Breast epithelium (tissue), 4 donors: ENCODE results near the gene OGFOD1. TPM values are rescaled to one million over a fixed set of nuclear protein-coding genes. Genes with fewer than 3 reads are reported as not detected.

Source experiments
- DNase-seq, 2 donors: peaks; one replicate each; pipeline ENCODE4 v3.0.0-alpha.2; 2019; ENCODE audit warnings: low spot score in 2 of 2
- H3K27ac ChIP-seq, 2 donors: fragments of 200-600 bp; sonication (generic) in 1 of 2; one replicate each; pipeline ENCODE4 v1.5.1; 2016 to 2019; ENCODE audit warnings: mild to moderate bottlenecking in 1 of 2
- H3K27me3 ChIP-seq, 2 donors: fragments of 200-600 bp; sonication (generic) in 1 of 2; one replicate each; pipeline versions ENCODE4 v1.5.1 to v1.6.0; 2017 to 2019; ENCODE audit warnings: control low read depth in 1 of 2, mild to moderate bottlenecking in 1 of 2
- H3K36me3 ChIP-seq: fragments of 200-600 bp; one replicate; pipeline ENCODE4 v1.5.1; 2019
- H3K4me1 ChIP-seq, 2 donors: fragments of 200-600 bp; sonication (generic); one replicate each; pipeline ENCODE4 v1.5.1; 2016 to 2019; ENCODE audit warnings: control low read depth in 1 of 2
- H3K4me3 ChIP-seq, 3 donors: fragments of 200-600 bp; sonication (generic); 1 replicate in 2 of 3; 2 replicates in 1 of 3; pipeline ENCODE4 v1.5.1; 2016 to 2019; ENCODE audit warnings: mild to moderate bottlenecking in 3 of 3, moderate library complexity in 2 of 3
- H3K9me3 ChIP-seq, 2 donors: fragments of 200-600 bp; sonication (generic) in 1 of 2; one replicate each; pipeline ENCODE4 v1.5.1; 2016 to 2019; ENCODE audit warnings: control low read depth in 1 of 2
- CTCF ChIP-seq, 3 donors: fragments of 450-650 bp; IDR thresholded peaks; one replicate each; pipeline ENCODE4 v1.5.1; 2016 to 2017; ENCODE audit warnings: antibody characterized with exemption in 3 of 3, mild to moderate bottlenecking in 3 of 3, moderate library complexity in 3 of 3
- POLR2A ChIP-seq: fragments of 450-650 bp; IDR thresholded peaks from one replicate; pipeline ENCODE4 v1.6.1; 2016; ENCODE audit warnings: antibody characterized with exemption, mild to moderate bottlenecking, moderate library complexity
- POLR2AphosphoS5 ChIP-seq, 3 donors: sonication (generic); formaldehyde crosslinking; IDR thresholded peaks; one replicate each; pipeline ENCODE4 v1.6.1; 2017; ENCODE audit warnings: antibody characterized with exemption in 3 of 3
- intact Hi-C: fragments of 100-400 bp; cut with DNase I; formaldehyde crosslinking; loops from one replicate; pipeline ENCODE4 v1.15.1; 2023; ENCODE audit warnings: low total_unique reads
- total RNA-seq, 3 donors: library from RNA; depleted of rRNA; stranded (reverse); fragments of >200 nt; gene quantifications; one replicate each; pipeline ENCODE4 v1.1.0, GENCODE V29; 2016

Gene OGFOD1
- total RNA-seq, 3 donors from 2014 or later, result 21.4 to 36.3 (median 25.2) TPM

- H3K4me1 ChIP-seq, result no peaks in the 10 kb centered on the region
- no peak for DNase-seq
- H3K9me3 ChIP-seq, result no peaks in the 10 kb centered on the region
- no peaks in the 10 kb centered on the region for H3K27me3 ChIP-seq
- no peak overlapping the region for H3K4me3 ChIP-seq
- no peaks in the 10 kb centered on the region for H3K36me3 ChIP-seq
- TF ChIP-seq POLR2AphosphoS5 (IDR thresholded peaks at IDR 0.05) (no peak), POLR2A (no peak), CTCF (IDR thresholded peaks at IDR 0.05) (no peak)
- intact Hi-C loops, result no loop called here
- no peak overlapping the region for H3K27ac ChIP-seq
Observed at GRCh38 chr16:56512025-56512424, 60.7 kb downstream of the OGFOD1 start.

DNA sequence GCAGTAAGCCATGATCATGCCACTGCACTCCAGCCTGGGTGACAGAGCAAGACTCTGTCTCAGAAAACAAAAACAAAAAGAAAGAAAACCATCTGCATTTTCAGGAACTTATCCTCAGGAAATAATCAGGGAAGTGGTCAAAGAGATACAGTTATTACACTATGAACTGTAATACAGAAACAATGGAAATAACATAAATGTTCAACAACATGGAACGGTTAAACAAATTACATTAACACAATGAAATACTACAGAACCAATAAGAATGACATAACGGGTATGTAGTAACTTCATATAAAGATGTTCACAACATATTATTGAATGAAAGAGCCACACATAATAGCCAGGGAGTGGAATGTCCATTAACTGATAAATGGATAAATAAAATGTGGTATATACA lies 61.7 kb downstream of the OGFOD1 start:
- intact Hi-C loops, result no loop called here
- peaks cover 0 to under 1% of the 10 kb centered on the region in 2 donors for H3K4me1 ChIP-seq
- no peak overlapping the region for H3K27ac ChIP-seq

GRCh38 chr16:56513972-56514371 lies 62.6 kb downstream of the OGFOD1 start:
- H3K27me3 ChIP-seq, result no peaks in the 10 kb centered on the region
- peaks cover 0 to 10% of the 10 kb centered on the region in 2 donors for H3K4me1 ChIP-seq
- no peak overlapping the region for H3K27ac ChIP-seq
- H3K4me3 ChIP-seq, result no peak overlapping the region
- H3K36me3 ChIP-seq, result no peaks in the 10 kb centered on the region
- intact Hi-C loops, result no loop called here
- H3K9me3 ChIP-seq, result no peaks in the 10 kb centered on the region
- TF ChIP-seq CTCF (IDR thresholded peaks at IDR 0.05) (peak in 2 of 3 donors; percentile 44 to 55), POLR2AphosphoS5 (IDR thresholded peaks at IDR 0.05) (no peak), POLR2A (no peak)
- peak in 1 of 2 donors; percentile 59 for DNase-seq

More for the DNA sequence above, 61.7 kb downstream of the OGFOD1 start:
- DNase-seq, result no peak
- no peak overlapping the region for H3K4me3 ChIP-seq
- TF ChIP-seq POLR2AphosphoS5 (IDR thresholded peaks at IDR 0.05), result no peak
- TF ChIP-seq POLR2A, result no peak
- no peak for TF ChIP-seq CTCF (IDR thresholded peaks at IDR 0.05)
- no peaks in the 10 kb centered on the region for H3K27me3 ChIP-seq
- H3K36me3 ChIP-seq, result no peaks in the 10 kb centered on the region
- H3K9me3 ChIP-seq, result no peaks in the 10 kb centered on the region

DNA sequence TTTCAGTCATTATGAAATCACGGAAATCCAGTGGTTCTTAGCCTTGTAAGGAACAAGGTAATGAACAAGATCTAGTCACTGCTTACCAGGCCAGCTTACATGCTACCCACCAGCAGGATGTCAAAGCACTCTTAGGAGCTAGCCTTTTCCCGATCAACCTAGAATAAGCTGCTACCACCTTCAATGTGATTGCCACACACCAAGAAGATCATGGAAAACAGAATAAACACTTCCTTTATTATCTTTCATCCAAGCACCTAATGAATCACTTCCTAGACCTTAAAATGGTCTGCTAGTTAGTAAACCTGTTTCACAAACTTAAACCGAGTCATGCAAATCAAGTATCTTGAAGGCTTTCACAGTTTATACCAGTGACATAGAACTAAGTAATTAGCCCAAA lies 63.5 kb downstream of the OGFOD1 start:
- H3K27ac ChIP-seq, result peak overlapping the region in 1 of 2 donors; percentile 20
- intact Hi-C loops, result no loop called here

DNA sequence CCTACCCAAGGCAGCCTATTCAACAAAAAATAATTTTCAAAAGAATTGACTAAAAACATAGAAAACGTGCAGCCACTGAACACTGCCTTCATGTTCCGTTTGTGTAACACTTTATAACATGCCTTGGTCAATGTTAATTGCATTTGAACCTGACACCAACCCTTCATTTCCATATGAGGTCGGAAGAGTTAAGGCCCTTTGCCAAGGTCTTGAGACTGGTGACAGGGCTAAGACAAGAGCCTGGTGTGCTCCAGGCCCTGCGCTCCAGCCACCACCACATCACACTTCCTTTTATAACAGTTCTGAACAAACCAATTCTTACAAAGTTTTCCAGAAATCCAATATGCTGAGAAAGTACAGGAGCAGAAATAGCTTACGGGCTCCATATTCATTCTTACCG lies 64.3 kb downstream of the OGFOD1 start:
- Histone ChIP-seq H3K9me3 (no peaks in the 10 kb centered on the region), H3K36me3 (no peaks in the 10 kb centered on the region), H3K27me3 (no peaks in the 10 kb centered on the region), H3K4me3 (no peak overlapping the region), H3K4me1 (peaks cover 2 to 12% of the 10 kb centered on the region in 2 donors), H3K27ac (peak overlapping the region in 1 of 2 donors; percentile 4)
- TF ChIP-seq POLR2AphosphoS5 (IDR thresholded peaks at IDR 0.05), result no peak
- no peak for TF ChIP-seq CTCF (IDR thresholded peaks at IDR 0.05)
- no peak for TF ChIP-seq POLR2A
- DNase-seq, result no peak
- intact Hi-C loops, result no loop called here

More for the DNA sequence above, 63.5 kb downstream of the OGFOD1 start:
- no peaks in the 10 kb centered on the region for H3K27me3 ChIP-seq
- no peaks in the 10 kb centered on the region for H3K9me3 ChIP-seq
- DNase-seq, result no peak
- H3K4me1 ChIP-seq, result peaks cover 0 to 12% of the 10 kb centered on the region in 2 donors
- TF ChIP-seq CTCF (IDR thresholded peaks at IDR 0.05), result no peak
- no peak for TF ChIP-seq POLR2AphosphoS5 (IDR thresholded peaks at IDR 0.05)
- no peak for TF ChIP-seq POLR2A
- H3K4me3 ChIP-seq, result no peak overlapping the region
- H3K36me3 ChIP-seq, result no peaks in the 10 kb centered on the region
